Hepatocyte (in vitro differentiated cells): ENCODE data around the gene UGT1A6. TPM values are rescaled to one million over a fixed set of nuclear protein-coding genes. Genes with fewer than 3 reads are reported as not detected.

Experiments
- DNase-seq: peaks from one replicate; pipeline ENCODE4 v3.0.0-alpha.2; 2016; ENCODE audit warnings: low spot score
- H2AFZ ChIP-seq: fragments of 200-600 bp; sonication (generic); 2 replicates; pipeline ENCODE4 v1.6.0; 2016; ENCODE audit warnings: antibody characterized with exemption, mild to moderate bottlenecking
- H3K27ac ChIP-seq: fragments of 200-600 bp; sonication (generic); 2 replicates; pipeline ENCODE4 v1.5.1; 2016; ENCODE audit warnings: mild to moderate bottlenecking
- H3K27me3 ChIP-seq: fragments of 200-600 bp; sonication (generic); 2 replicates; pipeline ENCODE4 v1.6.1; 2016
- H3K36me3 ChIP-seq: fragments of 200-600 bp; sonication (generic); replicated peaks from 2 replicates; pipeline ENCODE4 v1.5.1; 2016; ENCODE audit warnings: low read depth; ENCODE audit not compliant: insufficient read depth
- H3K4me1 ChIP-seq: fragments of 200-600 bp; sonication (generic); 2 replicates; pipeline ENCODE4 v1.5.1; 2016; ENCODE audit warnings: mild to moderate bottlenecking, moderate library complexity; ENCODE audit not compliant: insufficient read depth
- H3K4me2 ChIP-seq: fragments of 200-600 bp; sonication (generic); 2 replicates; pipeline ENCODE4 v1.6.0; 2016
- H3K4me3 ChIP-seq: fragments of 200-600 bp; sonication (generic); 2 replicates; pipeline ENCODE4 v1.5.1; 2016; ENCODE audit warnings: mild to moderate bottlenecking
- H3K79me2 ChIP-seq: fragments of 200-600 bp; sonication (generic); 2 replicates; pipeline ENCODE4 v1.6.0; 2017; ENCODE audit warnings: mild to moderate bottlenecking
- H3K9me2 ChIP-seq: fragments of 200-600 bp; sonication (generic); replicated peaks from 2 replicates; pipeline ENCODE4 v1.6.0; 2017; ENCODE audit warnings: mild to moderate bottlenecking; ENCODE audit not compliant: insufficient read depth
- H3K9me3 ChIP-seq: fragments of 200-600 bp; sonication (generic); 2 replicates; pipeline ENCODE4 v1.5.1; 2016; ENCODE audit warnings: low read depth, mild to moderate bottlenecking
- H4K20me1 ChIP-seq: fragments of 200-600 bp; sonication (generic); 2 replicates; pipeline ENCODE4 v1.6.0; 2016; ENCODE audit warnings: mild to moderate bottlenecking; ENCODE audit not compliant: insufficient read depth, poor library complexity, severe bottlenecking
- EZH2 ChIP-seq: fragments of 200-600 bp; sonication (generic); IDR thresholded peaks from 2 replicates; pipeline ENCODE4 v1.6.1; 2016; ENCODE audit warnings: antibody characterized with exemption, mild to moderate bottlenecking, borderline replicate concordance
- EZH2phosphoT487 ChIP-seq: fragments of 200-600 bp; sonication (generic); IDR thresholded peaks from one replicate; pipeline ENCODE4 v1.6.1; 2018; ENCODE audit warnings: antibody characterized with exemption, mild to moderate bottlenecking, low read depth, moderate library complexity; ENCODE audit not compliant: unreplicated experiment, severe bottlenecking
- WGBS: methylation state at CpG from one replicate; pipeline ENCODE4 v1.1.6; 2016; ENCODE audit warnings: low lambda C conversion rate; ENCODE audit errors: missing lambda C conversion rate; 5-methylcytosine and 5-hydroxymethylcytosine counted together
- polyA plus RNA-seq: library from polyadenylated mRNA; unstranded; fragments of >200 nt; fragmentation: Nextera tagmentation; extraction: Ambion mirVana; gene quantifications from 2 replicates; pipeline ENCODE4 v1.2.1, GENCODE V29; 2016
- total RNA-seq: library from RNA; depleted of rRNA; stranded (reverse); fragments of >200 nt; gene quantifications from 2 replicates; pipeline ENCODE4 v1.2.3, GENCODE V29; 2014
- TF ChIP-seq, protein P1 (sequence below): fragments of 200-600 bp; sonication (generic); IDR thresholded peaks from 2 replicates; pipeline ENCODE4 v1.5.1; 2016; ENCODE audit warnings: antibody characterized with exemption, mild to moderate bottlenecking; ENCODE audit not compliant: poor library complexity

The UGT1A6 gene
- total and polyA plus RNA-seq, 2 experiments from 2014 or later, result 0.77 to 3.4 TPM

DNA sequence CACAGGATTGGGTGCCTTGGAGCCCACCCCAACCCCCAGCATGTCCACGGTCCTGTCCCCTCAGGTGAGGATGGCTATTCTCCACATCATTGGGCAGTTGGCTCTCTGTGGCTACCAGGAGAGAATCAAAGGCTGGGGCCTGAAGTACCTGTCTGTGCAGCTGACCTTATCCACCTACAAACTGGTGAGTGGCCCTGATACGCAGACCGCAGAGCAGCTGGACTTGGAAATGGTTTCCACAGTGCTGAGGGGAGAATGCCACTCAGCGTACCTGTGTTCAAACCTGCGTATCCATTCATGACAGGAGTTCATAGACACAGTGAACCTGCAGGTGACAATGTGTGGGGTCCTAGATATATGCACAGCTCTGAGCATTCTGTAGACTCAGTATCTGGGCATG, 107.0 kb downstream of the UGT1A6 start:
- H4K20me1 ChIP-seq, result no peaks in the 10 kb centered on the region
- no peak overlapping the region for H2AFZ ChIP-seq
- TF ChIP-seq EZH2 (no peak), EZH2phosphoT487 (no peak)
- TF ChIP-seq, protein P1, sequence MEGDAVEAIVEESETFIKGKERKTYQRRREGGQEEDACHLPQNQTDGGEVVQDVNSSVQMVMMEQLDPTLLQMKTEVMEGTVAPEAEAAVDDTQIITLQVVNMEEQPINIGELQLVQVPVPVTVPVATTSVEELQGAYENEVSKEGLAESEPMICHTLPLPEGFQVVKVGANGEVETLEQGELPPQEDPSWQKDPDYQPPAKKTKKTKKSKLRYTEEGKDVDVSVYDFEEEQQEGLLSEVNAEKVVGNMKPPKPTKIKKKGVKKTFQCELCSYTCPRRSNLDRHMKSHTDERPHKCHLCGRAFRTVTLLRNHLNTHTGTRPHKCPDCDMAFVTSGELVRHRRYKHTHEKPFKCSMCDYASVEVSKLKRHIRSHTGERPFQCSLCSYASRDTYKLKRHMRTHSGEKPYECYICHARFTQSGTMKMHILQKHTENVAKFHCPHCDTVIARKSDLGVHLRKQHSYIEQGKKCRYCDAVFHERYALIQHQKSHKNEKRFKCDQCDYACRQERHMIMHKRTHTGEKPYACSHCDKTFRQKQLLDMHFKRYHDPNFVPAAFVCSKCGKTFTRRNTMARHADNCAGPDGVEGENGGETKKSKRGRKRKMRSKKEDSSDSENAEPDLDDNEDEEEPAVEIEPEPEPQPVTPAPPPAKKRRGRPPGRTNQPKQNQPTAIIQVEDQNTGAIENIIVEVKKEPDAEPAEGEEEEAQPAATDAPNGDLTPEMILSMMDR, result no peak
- no peak for DNase-seq
- WGBS, result 49% methylated on average over 5 of the region's 5 CpGs
- H3K9me3 ChIP-seq, result no peaks in the 10 kb centered on the region
- H3K27ac ChIP-seq, result no peak overlapping the region
- H3K4me2 ChIP-seq, result no peak overlapping the region
- H3K9me2 ChIP-seq, result no peaks in the 10 kb centered on the region
- H3K36me3 ChIP-seq, result no peaks in the 10 kb centered on the region
- H3K79me2 ChIP-seq, result no peaks in the 10 kb centered on the region
- no peak overlapping the region for H3K4me3 ChIP-seq
- H3K4me1 ChIP-seq, result no peaks in the 10 kb centered on the region
- no peaks in the 10 kb centered on the region for H3K27me3 ChIP-seq

DNA sequence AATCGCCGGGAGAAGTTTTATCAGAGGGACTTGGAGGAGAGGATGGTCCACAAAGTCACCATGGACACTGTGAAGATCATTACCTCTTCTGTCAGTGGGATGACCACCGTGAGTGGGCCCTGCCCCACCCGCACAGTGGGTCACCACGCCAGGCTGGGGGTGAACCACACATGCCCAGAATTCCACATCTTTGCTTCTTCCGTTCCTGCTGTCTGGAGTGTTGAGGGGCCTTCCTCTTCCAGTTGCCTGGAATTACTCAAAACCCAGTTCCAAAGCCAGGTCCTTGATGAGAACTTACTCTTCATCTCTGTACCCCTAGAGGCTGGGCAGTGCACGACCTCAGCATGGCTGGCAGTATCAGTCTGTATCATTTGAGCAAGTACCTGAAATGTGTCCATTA, 107.5 kb downstream of the UGT1A6 start:
- no peaks in the 10 kb centered on the region for H3K9me2 ChIP-seq
- H3K36me3 ChIP-seq, result no peaks in the 10 kb centered on the region
- no peaks in the 10 kb centered on the region for H3K27me3 ChIP-seq
- H3K4me2 ChIP-seq, result no peak overlapping the region
- H3K27ac ChIP-seq, result no peak overlapping the region
- H3K9me3 ChIP-seq, result no peaks in the 10 kb centered on the region
- TF ChIP-seq, protein P1, result no peak
- TF ChIP-seq EZH2, result no peak
- TF ChIP-seq EZH2phosphoT487, result no peak
- H3K79me2 ChIP-seq, result no peaks in the 10 kb centered on the region
- 81% methylated on average over 7 of the region's 7 CpGs for WGBS
- no peaks in the 10 kb centered on the region for H3K4me1 ChIP-seq
- no peak for DNase-seq
- no peaks in the 10 kb centered on the region for H4K20me1 ChIP-seq
- H3K4me3 ChIP-seq, result no peak overlapping the region
- no peak overlapping the region for H2AFZ ChIP-seq

DNA sequence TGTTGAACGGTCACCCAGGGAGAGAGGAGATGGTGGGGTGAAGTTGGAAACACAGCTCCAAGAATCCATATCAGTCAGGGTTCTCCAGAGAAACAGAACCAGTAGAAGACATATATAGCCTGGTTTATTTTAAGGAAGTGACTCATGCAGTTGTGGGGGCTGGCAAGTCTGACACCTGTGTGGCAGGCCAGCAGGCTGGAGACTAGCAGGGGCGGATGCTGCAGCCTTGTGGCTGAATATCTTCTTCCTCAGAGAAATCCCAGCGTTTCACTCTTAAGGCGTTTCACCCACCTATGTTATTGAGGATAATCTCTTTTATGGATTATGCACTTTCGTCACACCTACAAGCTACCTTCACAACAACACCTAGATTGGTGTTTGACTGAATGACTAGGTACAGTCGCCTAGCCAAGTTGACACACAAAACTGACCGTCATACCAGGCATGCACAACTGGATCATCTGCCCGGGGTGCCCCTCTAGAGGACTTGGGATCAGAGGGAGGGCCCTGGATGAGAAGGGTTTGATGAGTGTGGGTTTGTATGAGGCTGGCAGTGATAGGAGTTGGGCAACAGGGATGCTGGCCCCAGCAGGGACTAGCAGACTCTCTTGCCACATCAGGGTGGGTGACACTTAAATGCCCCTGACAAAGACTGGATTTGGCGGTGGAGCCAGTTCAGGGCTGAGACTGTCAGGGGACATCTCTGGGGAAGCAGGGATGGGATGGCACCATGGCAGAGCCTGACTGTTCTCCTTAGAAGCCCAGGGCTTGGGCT, 108.9 kb downstream of the UGT1A6 start:
- Histone ChIP-seq H3K27me3 (no peaks in the 10 kb centered on the region), H3K79me2 (no peaks in the 10 kb centered on the region), H3K36me3 (no peaks in the 10 kb centered on the region), H3K4me3 (no peak overlapping the region), H2AFZ (no peak overlapping the region), H3K4me2 (no peak overlapping the region), H3K9me3 (no peaks in the 10 kb centered on the region), H3K27ac (no peak overlapping the region), H3K4me1 (no peaks in the 10 kb centered on the region), H4K20me1 (no peaks in the 10 kb centered on the region), H3K9me2 (no peaks in the 10 kb centered on the region)
- no peak for DNase-seq
- TF ChIP-seq EZH2 (no peak), EZH2phosphoT487 (no peak)
- TF ChIP-seq, protein P1, result no peak
- WGBS, result 77% methylated on average over 9 of the region's 9 CpGs
